HG03469 (cell line): Measurements from ENCODE around the gene MGAT5.
"Not testable (repeated sequence)": the region's sequence is repeated elsewhere in the genome, so short reads cannot be mapped to it uniquely, and the experiment has no call there.

Source experiments
- ATAC-seq: cut with Tn5 transposase; IDR thresholded peaks from one replicate; pipeline ENCODE4 v1.9.1; 2021; ENCODE audit warnings: mild to moderate bottlenecking, moderate library complexity, moderate number of reproducible peaks; ENCODE audit not compliant: unreplicated experiment

Gene MGAT5

DNA sequence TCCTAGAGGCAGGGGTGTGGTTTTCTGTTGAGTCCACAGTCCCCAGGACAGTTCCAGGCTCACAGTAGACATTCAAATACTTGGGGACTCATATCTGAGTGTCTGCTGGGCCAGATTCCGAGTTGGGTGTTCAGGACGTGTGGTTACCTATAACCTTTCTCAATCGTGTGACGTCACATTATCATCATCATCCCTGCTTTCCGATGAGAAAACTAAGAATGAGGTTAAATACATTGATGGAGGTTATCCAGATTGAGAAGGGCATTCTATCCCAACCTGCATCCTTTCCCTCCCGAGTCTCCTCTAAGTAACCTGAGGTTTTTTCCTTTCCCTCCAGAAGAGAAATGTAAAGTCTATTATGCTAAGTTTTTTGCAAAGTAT is 204.6 kb downstream of the MGAT5 start:
- ATAC-seq: no peak

- no peak for ATAC-seq
Measured at GRCh38 chr2:134458950-134459349, 205.1 kb downstream of the MGAT5 start.

DNA sequence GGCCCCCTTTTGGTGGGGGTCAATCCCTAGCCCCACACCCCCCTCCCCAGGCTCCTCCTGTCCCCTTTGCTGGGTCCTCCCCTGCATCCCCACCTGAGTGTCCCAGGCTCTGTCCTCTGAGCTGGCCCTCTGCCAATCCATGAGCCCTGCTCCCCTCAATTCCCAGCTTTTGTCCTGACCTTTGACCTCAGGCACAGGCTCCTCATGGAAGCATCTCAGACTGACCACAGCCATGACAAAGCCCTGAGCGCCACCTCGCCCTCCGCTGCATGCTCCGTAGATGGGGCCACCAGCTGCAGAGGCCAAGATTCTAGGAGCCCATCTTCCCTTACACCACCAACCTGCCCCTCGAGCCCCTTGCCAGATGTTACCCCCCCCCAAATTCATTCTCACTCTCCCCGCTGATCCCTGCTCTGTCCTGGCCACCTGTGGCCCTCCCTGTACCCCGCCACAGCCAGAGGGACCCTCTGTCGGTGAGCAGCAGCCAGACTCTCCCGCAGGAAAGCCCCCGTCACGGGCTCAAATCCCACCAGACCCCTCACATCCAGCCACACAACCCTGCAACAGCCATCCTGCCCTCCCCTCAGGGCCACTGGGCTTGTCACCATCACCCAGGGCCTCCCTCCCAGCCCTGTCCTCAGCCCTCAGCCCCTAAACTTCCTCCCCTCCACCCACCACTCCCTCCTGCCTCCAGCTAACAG is 206.0 kb downstream of the MGAT5 start:
- no peak for ATAC-seq

DNA sequence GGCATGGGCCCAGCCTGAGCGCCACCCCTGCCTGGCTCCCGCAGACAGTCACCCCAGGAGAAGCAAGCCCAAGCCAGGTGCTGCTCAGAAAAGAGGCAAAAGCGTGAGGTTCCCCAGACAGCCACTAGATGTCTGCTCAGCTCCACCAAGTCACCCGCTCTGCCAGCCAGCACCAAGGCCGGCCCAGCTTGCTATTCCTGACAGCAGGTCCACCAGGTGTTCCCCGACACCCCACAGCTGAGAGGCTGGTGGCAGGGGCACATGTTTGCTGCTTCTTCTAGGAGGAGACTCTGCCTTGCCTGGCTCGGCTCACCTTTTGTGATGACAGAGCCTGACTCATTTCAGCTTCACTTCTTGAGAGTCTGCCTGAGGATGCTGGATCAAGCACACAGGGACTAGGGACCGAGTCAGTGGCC is 206.7 kb downstream of the MGAT5 start:
- peak; percentile 87 for ATAC-seq

DNA sequence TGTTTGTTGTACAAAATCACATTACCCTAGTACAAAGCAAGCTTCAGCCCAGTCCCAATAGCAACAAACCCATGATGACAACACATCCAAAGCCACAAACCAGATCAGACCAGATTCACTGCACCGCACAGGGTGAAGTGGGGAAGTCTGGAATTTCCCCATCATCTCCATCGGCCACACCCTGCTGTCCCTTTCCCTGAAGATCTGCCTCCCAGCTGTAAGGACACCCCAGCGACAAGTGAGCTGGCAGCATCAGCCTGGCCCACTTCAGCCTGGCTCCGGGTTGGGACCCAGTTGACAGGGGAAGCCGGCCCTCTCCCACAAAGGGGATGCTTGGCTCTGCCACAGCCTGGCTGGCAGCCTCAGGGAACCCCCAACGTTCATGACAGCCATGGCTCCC is 207.6 kb downstream of the MGAT5 start:
- ATAC-seq: no peak

- ATAC-seq: no peak
Measured at GRCh38 chr2:134462275-134462674, 208.4 kb downstream of the MGAT5 start.

- no peak for ATAC-seq
Measured at GRCh38 chr2:134462791-134463698, 209.2 kb downstream of the MGAT5 start.

DNA sequence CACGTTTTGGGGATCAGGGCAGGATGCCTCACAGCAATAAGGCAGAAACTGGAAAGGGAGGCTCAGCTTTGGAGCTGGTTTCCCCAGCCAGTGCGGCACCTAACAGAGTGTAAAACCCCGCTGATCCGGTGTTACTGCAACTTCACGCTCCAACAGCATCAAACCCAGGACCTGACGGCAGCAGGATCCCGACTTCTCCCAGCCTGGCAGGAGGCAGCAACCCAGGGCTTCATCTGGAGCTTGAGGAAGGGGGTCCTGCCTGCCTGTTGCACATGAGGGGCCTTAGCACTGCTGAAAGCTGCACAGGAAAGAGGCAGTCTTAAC is 209.8 kb downstream of the MGAT5 start:
- no peak for ATAC-seq

- no peak for ATAC-seq
Measured at GRCh38 chr2:134465228-134466105, 211.6 kb downstream of the MGAT5 start.

GRCh38 chr2:134466141-134466540 is 212.3 kb downstream of the MGAT5 start:
- ATAC-seq: no peak

DNA sequence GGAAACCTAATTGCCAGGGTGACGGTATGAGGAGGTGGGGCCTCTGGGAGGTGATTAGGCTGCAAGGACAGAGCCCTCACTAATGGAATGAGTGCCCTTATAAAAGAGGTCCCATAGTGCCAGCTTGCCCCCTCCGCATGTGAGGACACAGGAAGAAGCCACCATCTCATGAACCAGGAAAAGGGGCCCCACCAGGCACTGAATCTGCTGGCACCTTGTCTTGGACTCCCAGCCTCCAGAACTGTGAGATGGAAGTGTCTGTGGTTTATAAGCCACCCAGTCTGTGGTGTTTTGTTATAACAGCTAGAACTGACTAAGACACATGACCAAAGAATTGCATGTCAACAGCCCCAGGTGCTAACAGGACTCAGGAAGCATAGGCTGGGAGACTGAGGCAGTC is 214.3 kb downstream of the MGAT5 start:
- no peak for ATAC-seq

DNA sequence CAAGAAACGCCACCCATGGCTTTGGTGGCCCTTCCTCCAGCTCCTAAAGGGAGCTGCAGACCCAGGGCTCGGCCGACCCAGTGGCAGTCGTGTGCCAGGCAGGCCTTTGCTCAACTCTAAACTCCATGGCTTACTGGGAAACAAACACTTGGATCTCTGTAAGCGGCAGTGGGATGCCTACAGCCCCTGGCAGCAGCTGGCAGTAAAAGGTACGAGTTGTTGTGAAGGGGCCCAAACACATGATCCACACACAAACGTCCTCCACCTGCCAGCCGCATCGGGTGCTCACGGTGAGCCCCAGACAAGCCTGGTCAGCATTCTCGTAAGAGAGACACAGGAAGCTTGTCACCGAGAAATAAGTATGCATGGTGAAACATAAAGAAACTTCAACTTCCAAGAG is 214.9 kb downstream of the MGAT5 start:
- ATAC-seq: no peak

GRCh38 chr2:134469516-134470115 is 215.7 kb downstream of the MGAT5 start:
- ATAC-seq: no peak

DNA sequence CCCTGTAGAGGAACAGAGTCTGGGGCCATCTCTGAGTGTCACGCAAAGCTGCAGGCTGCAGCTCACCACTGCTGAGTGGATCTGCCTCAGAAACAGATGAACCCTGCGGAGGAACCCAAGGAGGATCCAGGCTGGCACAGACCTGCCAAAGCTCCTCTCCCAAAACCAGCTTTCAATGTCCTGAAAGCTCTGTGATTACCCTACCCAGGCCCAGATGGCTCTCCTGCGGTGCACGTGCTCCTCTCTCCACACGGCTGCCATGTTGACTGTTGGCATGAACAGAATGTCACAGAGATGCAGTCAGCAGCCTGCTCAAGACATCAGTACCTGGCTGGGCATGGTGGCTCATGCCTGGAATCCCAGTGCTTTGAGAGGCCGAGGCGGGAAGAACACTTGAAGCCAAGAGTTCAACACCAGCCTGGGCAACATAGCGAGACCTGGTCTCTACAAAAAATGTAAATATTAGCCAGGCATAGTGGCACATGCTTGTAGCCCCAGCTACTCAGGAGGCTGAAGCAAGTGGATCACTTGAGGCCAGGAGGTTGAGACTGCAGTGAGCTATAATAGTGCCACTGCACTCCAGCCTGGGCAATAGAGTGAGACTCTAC is 216.8 kb downstream of the MGAT5 start:
- ATAC-seq: no peak

DNA sequence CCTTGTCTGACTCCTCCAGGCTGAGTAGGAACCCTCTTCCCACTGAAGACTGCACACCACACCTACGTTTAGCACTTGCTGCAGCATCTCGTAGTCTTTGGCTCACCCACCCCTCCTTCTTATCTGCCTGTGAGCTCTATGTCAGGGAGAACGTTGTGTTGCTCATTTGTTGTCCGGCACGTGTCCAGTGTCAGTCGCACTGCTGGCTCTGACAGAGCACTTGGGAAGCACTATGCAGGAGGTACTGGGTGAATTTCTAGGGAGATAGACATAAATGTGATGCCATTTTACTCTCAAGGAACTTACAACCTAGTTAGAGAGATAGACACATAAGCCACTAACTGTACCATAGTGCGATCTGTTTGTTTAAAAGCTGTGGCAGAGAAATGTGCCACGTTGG is 223.1 kb downstream of the MGAT5 start:
- not testable (repeated sequence) for ATAC-seq

DNA sequence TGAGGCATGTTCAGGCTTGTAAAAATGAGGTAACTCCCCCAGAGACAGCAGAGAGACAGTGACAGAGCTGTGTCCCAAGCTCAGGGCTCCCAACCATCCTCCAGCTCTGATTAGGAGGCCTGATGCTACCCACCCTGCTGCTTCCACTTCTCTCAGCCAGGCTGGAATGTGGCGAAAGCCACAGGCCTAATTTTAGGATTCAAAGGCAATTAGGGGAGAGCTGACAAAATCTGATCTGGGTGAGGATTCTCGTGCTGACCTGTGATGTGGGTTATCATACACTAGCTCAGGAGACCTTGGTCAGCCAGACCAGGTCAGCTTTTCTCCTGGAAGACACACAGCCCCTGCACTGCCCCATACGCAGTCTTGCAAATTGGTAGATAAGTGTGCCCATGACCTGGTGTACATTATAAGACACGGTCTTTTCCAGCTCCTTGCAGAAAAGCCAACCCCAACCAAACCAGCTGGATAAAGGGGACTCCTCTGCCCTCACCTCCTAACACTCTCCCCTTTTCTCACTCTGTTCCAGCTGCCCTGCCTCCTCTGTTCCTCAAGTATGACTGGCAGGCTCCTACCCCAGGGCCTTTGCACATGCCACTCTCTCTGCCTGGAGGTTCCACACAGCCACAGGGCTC is 225.9 kb downstream of the MGAT5 start:
- ATAC-seq: no peak

DNA sequence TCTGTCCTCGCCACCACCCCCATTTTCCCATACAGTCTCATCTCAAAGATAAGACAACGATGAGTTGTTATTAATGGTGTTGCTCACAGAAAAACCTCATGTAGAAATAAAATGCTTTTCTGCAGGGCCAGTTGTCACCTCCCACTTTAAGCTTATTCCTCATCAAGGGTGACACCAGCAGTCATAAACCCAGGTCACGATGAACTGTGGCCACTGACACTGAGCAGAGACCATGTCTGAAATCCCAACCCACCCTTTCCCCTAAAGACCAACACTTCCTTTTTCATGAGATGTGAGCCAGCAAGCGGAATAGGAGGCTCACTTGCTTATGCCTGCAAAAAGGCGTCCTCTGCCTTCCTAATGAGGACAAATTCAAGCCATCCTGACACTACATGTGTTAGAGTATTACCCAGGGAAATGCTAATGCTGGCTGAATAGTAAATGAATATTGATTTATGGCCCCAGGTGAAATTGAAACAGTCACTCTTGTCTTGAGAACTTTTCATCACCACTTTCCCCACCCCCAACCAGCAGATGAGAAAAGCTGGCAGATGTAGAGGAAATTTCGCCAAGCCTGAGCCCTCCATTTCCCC is 228.4 kb downstream of the MGAT5 start:
- ATAC-seq: no peak

GRCh38 chr2:134482766-134483340 is 229.0 kb downstream of the MGAT5 start:
- ATAC-seq: no peak

- no peak for ATAC-seq
Measured at GRCh38 chr2:134489732-134490384, 236.0 kb downstream of the MGAT5 start.
